Measurements from ENCODE around the gene TCHP.

Gene TCHP

DNA sequence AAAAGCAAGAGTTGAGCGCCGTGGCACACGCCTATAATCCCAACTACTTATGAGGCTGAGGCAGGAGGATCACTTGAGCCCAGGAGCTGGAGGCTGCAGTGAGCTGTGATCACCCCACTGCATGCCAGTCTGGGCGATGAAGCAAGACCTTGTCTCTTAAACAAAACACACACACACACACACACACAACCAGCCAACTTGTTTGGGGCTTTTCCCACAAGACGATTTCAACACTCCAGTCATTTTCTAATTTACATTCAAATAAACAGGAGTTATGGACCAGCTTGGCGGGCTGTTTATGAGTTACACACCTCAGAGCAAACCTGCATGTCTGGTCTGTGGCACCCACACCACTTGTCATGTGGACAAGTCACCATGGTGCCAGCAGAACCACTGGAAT lies 26.4 kb upstream of the TCHP start:
- no peak overlapping the region for H3K27ac Mint-ChIP-seq
- ATAC-seq, result no peak
- no peaks in the 10 kb centered on the region for H3K9me3 Mint-ChIP-seq
- peaks cover 46% of the 10 kb centered on the region for H3K4me1 Mint-ChIP-seq
- peaks cover 13% of the 10 kb centered on the region for H3K36me3 Mint-ChIP-seq
- DNase-seq (ENCODE audit: low spot score in 2 of 2), result no peak
- H3K4me3 Mint-ChIP-seq, result no peak overlapping the region

DNA sequence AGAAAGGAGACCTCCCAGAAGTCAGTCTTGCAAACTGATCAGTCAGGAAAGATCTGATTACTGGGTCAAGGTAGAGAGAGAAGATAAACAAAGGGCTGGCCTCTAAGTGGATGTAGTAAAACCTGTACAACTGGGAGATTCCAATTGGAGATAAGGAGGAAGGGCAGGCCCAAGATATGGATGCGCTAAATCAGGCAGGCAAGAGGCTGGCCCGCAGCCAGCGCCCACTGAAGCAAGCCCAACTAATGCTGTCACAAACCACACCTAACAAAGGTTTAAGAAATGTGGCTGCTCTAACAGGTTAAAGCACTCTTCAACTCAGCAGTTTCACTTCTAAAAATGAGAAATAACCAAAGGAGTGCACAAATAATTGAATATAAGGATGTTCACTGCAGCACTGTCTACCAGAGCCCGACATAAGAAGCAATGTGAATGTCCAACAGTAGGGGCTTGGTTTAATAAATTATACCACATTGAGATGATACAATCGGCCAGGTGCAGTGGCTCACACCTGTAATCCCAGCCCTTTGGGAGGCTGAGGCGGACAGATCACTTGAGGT lies 24.4 kb upstream of the TCHP start:
- H3K4me1 Mint-ChIP-seq, result peaks cover 55% of the 10 kb centered on the region
- DNase-seq (ENCODE audit: low spot score in 2 of 2) (no peak), ATAC-seq (no peak)
- peaks cover 20% of the 10 kb centered on the region for H3K36me3 Mint-ChIP-seq
- no peaks in the 10 kb centered on the region for H3K9me3 Mint-ChIP-seq
- no peak overlapping the region for H3K4me3 Mint-ChIP-seq
- peak overlapping the region; percentile 52 for H3K27ac Mint-ChIP-seq

DNA sequence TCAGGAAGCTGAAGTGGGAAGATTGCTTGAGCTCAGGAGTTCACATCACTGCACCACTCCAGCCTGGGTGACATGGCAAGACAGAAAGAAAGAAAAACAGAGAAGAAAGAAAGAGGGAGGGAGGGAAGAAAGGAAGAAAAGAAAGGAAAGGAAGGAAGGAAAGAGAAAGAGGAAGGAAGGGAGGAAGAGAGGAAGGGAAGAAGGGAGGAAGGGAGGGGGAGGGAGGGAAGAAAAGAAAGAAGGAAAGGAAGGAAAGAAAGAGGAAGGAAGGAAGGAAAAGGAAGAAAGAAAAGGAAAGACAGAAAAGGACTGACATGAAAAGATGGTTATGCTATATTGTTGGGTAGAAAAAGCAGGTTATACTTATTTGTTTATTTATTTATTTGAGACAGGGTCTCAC lies 23.7 kb upstream of the TCHP start:
- Mint-ChIP-seq H3K4me1 (peaks cover 58% of the 10 kb centered on the region), H3K27ac (peak overlapping the region; percentile 52), H3K9me3 (no peaks in the 10 kb centered on the region), H3K4me3 (no peak overlapping the region), H3K36me3 (peaks cover 20% of the 10 kb centered on the region)
- ATAC-seq (no peak), DNase-seq (ENCODE audit: low spot score in 2 of 2) (no peak)

DNA sequence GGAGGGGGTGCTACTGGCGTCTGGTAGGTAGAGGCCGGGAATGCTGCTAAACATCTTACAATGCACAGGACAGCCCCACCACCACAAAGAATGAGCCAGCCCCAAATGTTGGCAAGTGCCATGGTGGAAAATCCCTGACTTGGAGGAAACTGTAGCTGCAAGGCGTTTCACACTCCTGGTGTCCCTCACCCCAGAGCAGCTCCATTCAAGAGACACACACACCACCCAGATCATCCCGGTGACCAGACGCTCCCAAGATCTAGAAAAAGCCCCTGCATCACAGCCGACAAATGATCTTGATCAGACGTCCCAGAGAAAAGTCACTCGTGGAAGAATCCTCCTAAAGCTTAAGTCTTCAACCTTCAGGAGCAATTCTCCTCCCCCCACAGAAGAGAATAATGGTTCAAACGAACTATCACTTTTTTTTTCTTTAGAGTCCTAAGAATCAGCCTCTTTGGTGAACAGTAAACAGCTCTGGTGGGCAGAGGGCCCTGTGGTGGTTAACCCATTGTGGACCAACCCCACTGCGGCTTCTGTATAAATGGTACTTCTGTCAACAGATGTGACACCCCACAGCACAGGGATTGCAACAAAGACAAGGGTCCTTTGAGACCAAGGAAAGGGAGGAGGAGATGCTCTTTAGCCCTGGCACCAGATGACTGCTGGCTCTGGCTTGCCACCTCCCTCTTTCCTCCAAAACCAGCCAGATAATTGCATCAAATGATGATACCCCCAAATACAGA lies 22.4 kb upstream of the TCHP start:
- Mint-ChIP-seq H3K36me3 (peaks cover 20% of the 10 kb centered on the region), H3K4me3 (peak overlapping the region; percentile 95), H3K9me3 (no peaks in the 10 kb centered on the region), H3K27ac (no peak overlapping the region), H3K4me1 (peaks cover 56% of the 10 kb centered on the region)
- no peak for ATAC-seq
- no peak for DNase-seq (ENCODE audit: low spot score in 2 of 2)

DNA sequence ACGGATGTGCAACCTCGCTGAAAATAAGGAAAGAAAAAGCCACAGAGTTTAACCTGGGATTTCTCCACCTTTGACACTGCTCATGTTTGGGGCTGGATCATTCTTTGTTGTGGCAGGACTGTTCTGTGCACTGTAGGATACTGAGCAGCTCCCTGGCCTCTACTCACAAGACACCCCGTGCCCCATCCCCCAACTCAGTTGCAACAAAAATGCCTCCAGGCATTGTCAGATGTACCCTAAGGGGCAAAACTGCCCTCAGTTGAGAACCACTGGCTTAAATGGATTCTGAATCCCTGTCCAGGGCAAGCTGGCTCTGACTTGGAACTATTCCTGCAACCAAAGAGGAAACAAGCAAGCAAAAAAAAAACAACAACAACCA lies 21.8 kb upstream of the TCHP start:
- peaks cover 56% of the 10 kb centered on the region for H3K4me1 Mint-ChIP-seq
- no peaks in the 10 kb centered on the region for H3K9me3 Mint-ChIP-seq
- H3K4me3 Mint-ChIP-seq, result peak overlapping the region; percentile 95

DNA sequence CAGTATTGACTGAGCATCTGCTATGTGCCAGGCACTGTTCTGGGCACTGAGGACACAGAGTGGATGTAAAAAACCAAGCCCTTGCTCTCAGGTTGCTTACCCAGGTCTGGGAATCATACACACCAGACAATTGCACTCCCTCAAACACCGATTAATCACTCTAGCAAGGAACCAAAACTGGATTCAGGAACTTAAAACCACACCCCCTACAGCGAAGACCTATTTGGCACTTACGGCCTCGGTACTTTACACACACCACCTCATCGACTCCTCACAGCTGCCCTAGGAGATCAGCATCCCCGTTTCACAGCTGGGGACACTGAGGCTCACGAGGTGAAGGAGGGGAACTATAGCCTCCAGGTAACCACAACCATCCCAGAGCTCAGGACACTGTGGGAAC lies 21.3 kb upstream of the TCHP start:
- H3K9me3 Mint-ChIP-seq, result no peaks in the 10 kb centered on the region
- no peak for ATAC-seq
- peak overlapping the region; percentile 99 for H3K27ac Mint-ChIP-seq
- H3K4me1 Mint-ChIP-seq, result peaks cover 56% of the 10 kb centered on the region
- H3K4me3 Mint-ChIP-seq, result peak overlapping the region; percentile 95
- DNase-seq (ENCODE audit: low spot score in 2 of 2), result no peak
- H3K36me3 Mint-ChIP-seq, result peaks cover 13% of the 10 kb centered on the region

More for the DNA sequence above, 21.8 kb upstream of the TCHP start:
- H3K27ac Mint-ChIP-seq, result no peak overlapping the region
- no peak for ATAC-seq
- DNase-seq (ENCODE audit: low spot score in 2 of 2), result no peak
- H3K36me3 Mint-ChIP-seq, result peaks cover 14% of the 10 kb centered on the region

DNA sequence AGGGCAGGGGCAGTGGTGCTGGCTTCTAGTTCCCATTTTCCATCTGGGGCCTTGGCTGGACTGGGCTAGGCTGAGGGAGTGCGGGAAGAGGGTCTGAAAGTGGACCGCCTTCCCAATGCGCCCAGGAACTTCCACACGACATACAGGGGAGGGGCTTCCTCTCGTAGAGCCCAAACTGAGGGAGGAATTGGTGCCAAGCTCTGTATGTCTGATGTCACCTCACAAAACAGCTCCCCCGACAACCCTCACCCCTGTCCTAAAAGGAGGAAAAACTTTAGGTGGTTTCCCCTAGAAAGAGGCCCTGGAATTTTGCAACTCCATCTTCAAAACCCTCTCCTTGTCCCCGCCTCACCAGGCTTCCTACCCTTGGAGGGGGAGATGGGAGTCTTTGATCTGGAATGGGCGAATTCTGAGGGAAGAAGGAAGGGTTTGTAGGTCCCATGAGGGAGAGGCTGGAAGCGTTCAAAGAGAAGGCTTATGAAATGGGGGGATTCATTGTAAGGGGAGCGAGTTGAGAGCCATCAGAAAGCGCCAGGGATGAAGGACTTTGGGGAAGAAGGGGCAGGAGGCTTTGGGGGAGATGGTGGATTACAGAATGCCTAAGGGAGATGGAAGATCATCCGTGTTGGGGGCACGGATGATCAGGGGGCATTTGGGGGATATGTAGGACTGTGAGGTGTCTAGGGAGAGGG lies 20.6 kb upstream of the TCHP start:
- H3K9me3 Mint-ChIP-seq, result no peaks in the 10 kb centered on the region
- ATAC-seq, result no peak
- peaks cover 13% of the 10 kb centered on the region for H3K36me3 Mint-ChIP-seq
- peak overlapping the region; percentile 95 for H3K4me3 Mint-ChIP-seq
- peak overlapping the region; percentile 99 for H3K27ac Mint-ChIP-seq
- H3K4me1 Mint-ChIP-seq, result peaks cover 54% of the 10 kb centered on the region
- no peak for DNase-seq (ENCODE audit: low spot score in 2 of 2)

DNA sequence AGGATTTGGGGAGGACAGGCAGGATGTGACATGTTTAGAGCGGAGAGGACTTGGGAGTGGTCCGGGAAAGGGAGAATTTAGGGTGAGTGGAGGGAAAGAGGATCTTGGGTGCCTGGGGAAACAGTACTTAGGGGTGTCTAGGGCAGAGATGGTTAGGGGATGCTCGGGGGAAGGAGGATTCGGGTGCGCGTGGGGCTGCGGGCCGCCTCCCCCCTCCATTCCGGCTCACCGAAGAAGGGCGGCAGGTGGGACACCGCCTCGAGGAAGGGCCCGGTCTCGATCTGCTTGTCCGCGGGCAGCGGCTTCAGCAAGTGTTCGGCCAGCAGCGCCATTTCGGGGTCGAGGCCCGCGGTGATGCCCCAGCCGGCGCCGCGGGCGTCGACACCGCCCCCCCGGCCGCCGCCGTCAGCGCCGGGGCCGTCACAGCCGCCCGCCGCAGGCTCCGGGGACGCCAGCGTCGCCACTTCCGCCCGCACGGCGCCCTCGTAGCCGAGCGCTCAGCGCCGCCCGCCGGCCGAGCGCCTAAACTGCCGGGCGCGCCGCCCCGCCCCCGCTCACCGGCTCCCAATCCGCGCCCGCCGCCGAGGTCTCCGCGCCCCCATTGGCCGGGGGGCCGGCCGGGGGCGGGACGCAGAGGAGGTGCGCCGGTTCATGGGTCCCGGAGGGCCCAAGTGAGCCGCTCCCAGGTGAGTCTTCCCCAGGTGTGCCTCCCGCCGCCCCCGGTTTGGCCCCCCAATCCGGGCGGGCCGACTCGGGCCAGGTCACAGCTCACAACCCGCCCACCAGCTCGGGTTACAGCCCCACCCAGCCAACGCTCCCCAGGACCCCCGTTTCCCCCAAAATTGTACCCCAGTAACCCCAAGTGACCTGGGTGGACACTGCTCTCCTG lies 19.8 kb upstream of the TCHP start, which contains the start of gene GLTP:
GLTP (minus strand) TSS at position 499 of the 889 bp plus-strand sequence; CDS start at position 332, 167 bp downstream.
- Mint-ChIP-seq H3K4me1 (peaks cover 46% of the 10 kb centered on the region), H3K4me3 (peak within 1 kb of the TSS; percentile 95), H3K36me3 (peaks cover 13% of the 10 kb centered on the region), H3K9me3 (no peaks in the 10 kb centered on the region), H3K27ac (peak within 1 kb of the TSS; percentile 99)
- DNase-seq (ENCODE audit: low spot score in 2 of 2) (peak; percentile 90 to 93), ATAC-seq (peak; percentile 98)

DNA sequence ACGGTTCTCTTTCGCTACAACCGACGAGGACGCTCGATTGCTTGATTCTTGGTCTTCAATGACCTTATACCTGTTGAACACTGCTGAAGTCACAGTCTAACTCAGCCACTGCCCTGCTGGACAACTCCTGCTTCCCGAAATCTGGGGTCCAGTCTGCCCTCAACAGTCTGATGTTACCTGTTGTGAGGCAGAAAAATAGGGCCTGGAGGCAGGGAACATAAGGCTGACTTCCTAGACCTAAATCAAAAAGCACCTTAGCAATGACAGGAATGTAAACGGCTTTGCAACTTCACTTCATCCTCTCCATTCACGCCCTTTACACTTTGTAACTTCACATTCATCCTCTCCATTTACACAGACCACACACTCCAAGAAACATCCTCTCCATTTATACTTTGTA lies 19.1 kb upstream of the TCHP start:
- ATAC-seq (no peak), DNase-seq (ENCODE audit: low spot score in 2 of 2) (no peak)

DNA sequence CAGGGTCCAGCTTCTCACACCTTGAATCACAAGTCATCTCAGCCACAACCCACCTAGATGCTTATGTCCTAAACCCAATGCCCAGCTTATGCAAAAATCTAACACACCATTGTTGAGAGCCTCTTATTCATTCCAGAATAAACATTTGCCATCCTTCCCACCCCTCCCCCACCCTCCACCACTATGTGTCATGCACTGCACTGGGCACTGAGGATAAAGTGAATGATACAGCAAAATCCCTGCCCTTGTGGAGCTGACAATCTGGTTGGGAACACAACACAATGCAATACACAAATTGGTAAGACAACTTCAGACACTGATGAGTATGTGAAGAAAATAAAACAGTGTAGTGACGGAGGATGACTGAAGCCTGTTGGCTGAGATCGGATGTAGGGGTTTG lies 18.3 kb upstream of the TCHP start:
- DNase-seq (ENCODE audit: low spot score in 2 of 2) (no peak), ATAC-seq (no peak)
- Mint-ChIP-seq H3K27ac (no peak overlapping the region), H3K36me3 (peaks cover 13% of the 10 kb centered on the region), H3K4me1 (peaks cover 33% of the 10 kb centered on the region), H3K9me3 (no peaks in the 10 kb centered on the region), H3K4me3 (no peak overlapping the region)

More for the DNA sequence above, 19.1 kb upstream of the TCHP start:
- peaks cover 40% of the 10 kb centered on the region for H3K4me1 Mint-ChIP-seq
- H3K36me3 Mint-ChIP-seq, result peaks cover 13% of the 10 kb centered on the region
- peak overlapping the region; percentile 99 for H3K27ac Mint-ChIP-seq
- H3K9me3 Mint-ChIP-seq, result no peaks in the 10 kb centered on the region
- peak overlapping the region; percentile 95 for H3K4me3 Mint-ChIP-seq

DNA sequence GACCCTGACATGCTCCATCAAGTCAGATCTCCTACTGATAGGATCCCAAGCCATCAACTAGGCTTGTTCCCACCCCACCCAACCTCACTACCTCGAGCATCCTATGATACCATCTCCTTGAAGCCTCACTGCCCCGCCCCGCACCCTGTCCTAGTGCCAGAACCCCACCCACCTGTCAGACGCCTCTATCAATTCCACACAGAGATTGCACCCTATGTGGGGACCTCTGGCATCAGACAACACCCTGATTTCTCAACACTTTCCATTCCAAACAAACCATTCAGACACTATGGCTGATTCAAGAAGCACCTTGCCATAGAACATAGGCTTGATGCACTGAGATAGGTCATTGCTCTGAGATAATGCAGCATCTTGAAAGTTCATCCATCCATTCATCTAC lies 16.6 kb upstream of the TCHP start:
- no peak for DNase-seq (ENCODE audit: low spot score in 2 of 2)
- no peak for ATAC-seq
- no peaks in the 10 kb centered on the region for H3K9me3 Mint-ChIP-seq
- peaks cover 9% of the 10 kb centered on the region for H3K36me3 Mint-ChIP-seq
- H3K27ac Mint-ChIP-seq, result no peak overlapping the region
- no peak overlapping the region for H3K4me3 Mint-ChIP-seq
- H3K4me1 Mint-ChIP-seq, result peaks cover 39% of the 10 kb centered on the region

DNA sequence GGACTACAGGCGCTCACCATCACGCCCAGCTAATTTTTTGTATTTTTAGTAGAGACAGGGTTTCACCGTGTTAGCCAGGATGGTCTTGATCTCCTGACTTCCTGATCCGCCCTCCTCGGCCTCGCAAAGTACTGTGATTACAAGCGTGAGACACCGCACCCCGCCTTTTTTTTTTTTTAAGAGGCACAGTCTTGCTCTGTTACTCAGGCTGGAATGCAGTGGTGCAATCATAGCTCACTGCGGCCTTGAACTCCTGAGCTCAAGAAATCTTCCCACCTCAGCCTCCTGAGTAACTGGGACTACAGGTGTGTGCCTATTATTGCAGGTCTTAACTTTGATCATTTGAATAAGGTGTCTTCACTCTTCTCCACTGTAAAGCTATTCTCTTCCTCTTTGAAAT lies 14.5 kb upstream of the TCHP start:
- Mint-ChIP-seq H3K36me3 (no peaks in the 10 kb centered on the region), H3K27ac (no peak overlapping the region), H3K4me3 (no peak overlapping the region), H3K9me3 (no peaks in the 10 kb centered on the region), H3K4me1 (peaks cover 38% of the 10 kb centered on the region)
- DNase-seq (ENCODE audit: low spot score in 2 of 2) (no peak), ATAC-seq (no peak)

DNA sequence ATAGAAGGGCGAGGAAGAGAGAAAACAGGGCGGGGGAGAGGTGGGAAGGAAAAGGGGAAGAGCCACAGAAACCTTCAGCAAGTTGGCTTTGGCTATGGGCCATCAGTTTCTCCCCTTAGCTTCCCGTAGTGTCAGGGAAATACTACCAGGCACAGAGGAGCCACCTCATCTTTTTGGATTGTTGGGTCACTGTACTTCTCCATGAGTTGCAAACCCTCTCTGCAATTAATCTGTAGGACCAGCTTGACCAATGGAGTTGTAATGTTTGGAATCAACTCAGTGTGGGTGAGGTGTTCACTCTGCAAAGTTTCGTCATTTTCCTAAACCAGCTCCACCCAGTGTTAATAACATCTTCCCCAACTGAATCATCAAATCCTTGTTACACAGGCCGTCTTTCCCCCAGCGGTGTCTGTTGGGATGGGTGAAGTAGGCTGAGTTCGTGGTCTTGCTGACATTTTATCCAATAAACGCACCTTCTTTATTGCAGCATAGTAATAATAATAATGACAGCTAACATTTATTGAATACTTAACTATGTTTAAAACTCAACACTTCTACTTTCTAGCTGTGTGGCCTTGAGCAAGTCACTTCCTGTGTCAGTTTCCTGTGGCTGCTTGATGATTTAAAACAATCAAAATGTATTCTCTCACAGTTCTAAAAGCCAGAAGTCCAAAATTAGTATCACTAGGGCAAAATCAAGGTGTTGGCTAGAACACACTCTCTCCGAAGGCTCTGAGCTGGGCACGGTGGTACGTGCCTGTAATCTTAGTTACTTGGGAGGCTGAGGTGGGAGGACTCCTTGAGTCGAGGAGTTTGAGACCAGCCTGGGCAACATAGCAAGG lies 11.7 kb upstream of the TCHP start:
- DNase-seq (ENCODE audit: low spot score in 2 of 2) (peak; percentile 7 to 71), ATAC-seq (peak; percentile 93)
- no peaks in the 10 kb centered on the region for H3K36me3 Mint-ChIP-seq
- H3K4me1 Mint-ChIP-seq, result peaks cover 46% of the 10 kb centered on the region
- H3K27ac Mint-ChIP-seq, result peak overlapping the region; percentile 95
- H3K4me3 Mint-ChIP-seq, result peak overlapping the region; percentile 75
- no peaks in the 10 kb centered on the region for H3K9me3 Mint-ChIP-seq

DNA sequence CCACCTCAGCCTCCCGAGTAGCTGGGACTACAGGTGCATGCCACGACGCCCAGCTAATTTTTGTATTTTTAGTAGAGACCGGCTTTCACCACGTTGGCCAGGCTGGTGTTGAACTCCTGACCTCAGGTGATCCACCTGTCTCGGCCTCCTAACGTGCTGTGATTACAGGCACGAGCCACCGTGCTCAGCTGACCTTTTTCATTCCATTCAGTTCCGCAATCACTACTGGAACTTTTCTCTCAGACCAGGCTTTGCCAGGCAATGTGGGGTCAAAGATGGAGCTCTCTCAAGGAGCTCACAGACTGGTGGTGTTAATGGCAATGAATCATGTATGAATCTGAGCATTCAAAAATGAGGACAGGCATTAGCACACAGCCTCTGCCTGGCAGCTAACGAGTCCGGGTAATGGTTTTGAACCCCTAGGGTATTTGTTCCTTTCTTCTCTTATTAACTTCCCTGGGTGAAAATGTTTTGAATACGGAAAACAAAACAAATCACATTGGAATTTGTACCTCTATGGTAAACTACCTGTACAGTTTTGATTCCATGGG lies 9.4 kb upstream of the TCHP start:
- Mint-ChIP-seq H3K27ac (no peak overlapping the region), H3K36me3 (no peaks in the 10 kb centered on the region), H3K4me3 (no peak overlapping the region), H3K9me3 (no peaks in the 10 kb centered on the region), H3K4me1 (peaks cover 50% of the 10 kb centered on the region)
- DNase-seq (ENCODE audit: low spot score in 2 of 2) (no peak), ATAC-seq (no peak)

Measured in stimulated activated effector memory CD8-positive, alpha-beta T cell treated with anti-CD3 and anti-CD28 coated beads, Interleukin-12 subunit alpha, Interleukin-12 subunit beta, amount 100 ng/mL, for 72 hours (primary cell).